ENCODE measurements around the gene ALKBH7.
"Not testable (repeated sequence)": the region's sequence is repeated elsewhere in the genome, so short reads cannot be mapped to it uniquely, and the experiment has no call there.

The ALKBH7 gene, protein sequence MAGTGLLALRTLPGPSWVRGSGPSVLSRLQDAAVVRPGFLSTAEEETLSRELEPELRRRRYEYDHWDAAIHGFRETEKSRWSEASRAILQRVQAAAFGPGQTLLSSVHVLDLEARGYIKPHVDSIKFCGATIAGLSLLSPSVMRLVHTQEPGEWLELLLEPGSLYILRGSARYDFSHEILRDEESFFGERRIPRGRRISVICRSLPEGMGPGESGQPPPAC

GRCh38 chr19:6372594-6373095 is at the start of gene ALKBH7:
ALKBH7 (plus strand) TSS chr19:6372794; CDS start chr19:6372821, 27 bp downstream.
- DNase-seq: peak; percentile 100

DNA sequence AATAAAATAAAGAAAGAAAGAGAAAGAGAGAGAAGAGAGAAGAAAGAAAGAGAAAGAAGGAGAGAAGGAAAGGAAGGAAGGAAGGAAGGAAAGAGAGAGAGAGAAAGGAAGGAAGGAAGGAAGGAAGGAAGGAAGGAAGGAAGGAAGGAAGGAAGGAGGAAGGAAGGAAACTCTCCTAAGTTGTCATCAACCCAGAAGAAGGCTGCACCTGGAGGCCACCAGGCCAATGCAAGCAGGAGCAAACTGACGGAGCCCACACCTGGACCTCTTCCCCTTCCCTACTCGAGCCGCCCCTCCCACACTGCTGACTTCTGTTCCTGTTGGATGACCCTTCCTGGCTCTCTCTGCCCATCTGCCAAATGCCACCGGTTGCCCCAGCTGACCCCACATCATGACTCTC is 47.8 kb upstream of the ALKBH7 start:
- no peak for DNase-seq

GRCh38 chr19:6325614-6326013 is 47.0 kb upstream of the ALKBH7 start:
- no peak for DNase-seq

GRCh38 chr19:6326815-6327214 is 45.8 kb upstream of the ALKBH7 start:
- no peak for DNase-seq

DNA sequence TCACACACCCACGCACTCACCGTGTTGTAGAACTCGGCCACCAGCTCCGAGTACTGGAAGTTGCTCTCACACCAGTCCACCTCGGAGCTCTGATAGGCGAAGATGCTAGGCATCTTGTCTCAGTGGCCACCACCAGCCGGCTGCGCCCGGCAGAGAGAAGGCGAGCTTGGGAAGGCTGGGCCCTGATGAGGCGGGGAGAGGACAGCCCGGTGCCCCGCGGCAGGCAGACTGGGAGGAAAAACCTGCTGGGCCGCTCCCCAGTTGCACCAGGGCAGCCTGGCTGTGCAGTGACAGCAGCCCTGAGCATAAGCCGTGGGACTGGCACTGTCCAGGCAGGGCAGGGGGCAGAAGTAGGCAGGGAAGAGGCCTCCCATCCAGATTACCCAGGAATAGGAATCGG is 39.2 kb upstream of the ALKBH7 start, which contains the start of gene ACER1:
TSS of gene ACER1 (minus strand) at position 174 of the 400 bp plus-strand sequence. CDS start at position 113, 61 bp downstream.
- no peak for DNase-seq

GRCh38 chr19:6334490-6335285 is 37.9 kb upstream of the ALKBH7 start:
- DNase-seq: no peak

- no peak for DNase-seq
Measured at GRCh38 chr19:6340493-6341201, 31.9 kb upstream of the ALKBH7 start.

GRCh38 chr19:6343462-6343861 is 29.1 kb upstream of the ALKBH7 start:
- DNase-seq: no peak

DNA sequence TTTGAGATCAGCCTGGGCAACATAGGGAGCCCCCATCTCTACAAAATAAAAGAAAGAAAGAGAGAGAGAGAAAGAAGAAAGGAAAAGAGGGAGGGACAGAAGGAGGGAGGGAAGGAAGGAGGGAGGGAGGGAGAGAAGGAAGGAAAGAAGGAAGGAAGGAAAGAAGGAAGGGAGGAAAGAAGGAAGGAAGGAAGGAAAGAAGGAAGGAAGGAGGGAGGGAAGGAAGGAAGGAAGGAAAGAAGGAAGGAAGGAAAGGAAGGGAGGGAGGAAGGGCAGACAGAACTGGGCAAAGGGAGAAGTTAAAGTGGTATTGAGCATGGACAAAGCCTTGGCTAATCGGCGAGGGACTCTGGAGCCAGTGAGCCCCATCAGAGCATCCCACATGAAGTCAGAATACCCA is 23.3 kb upstream of the ALKBH7 start:
- DNase-seq: not testable (repeated sequence)

- DNase-seq: no peak
Measured at GRCh38 chr19:6350688-6351087, 21.9 kb upstream of the ALKBH7 start.

- no peak for DNase-seq
Measured at GRCh38 chr19:6352381-6353165, 20.0 kb upstream of the ALKBH7 start.

DNA sequence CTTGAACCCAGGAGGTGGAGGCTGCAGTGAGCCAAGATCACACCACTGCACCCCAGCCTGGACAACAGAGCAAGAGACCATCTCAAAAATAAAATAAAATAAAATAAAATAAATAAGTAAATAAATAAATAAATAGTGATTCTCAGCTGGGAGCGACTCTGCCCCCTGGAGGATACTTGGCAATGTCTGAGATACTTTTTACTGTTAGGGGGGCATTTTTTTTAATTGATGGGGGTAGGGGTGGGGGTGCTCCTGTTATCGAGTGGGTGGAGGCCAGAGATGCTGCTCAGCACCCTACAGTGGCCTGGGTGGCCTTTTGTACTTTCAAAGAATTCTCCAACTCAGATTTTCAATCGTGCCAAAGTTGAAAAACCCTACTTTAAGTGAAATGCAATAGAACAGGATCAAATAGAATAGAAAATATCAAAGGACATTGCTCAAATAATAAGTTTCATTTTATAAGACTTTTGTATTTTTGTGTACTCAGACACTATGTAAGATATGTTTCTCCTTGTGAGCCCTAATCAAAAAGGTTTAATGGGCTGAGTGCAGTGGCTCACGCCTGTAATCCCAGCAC is 18.4 kb upstream of the ALKBH7 start:
- no peak for DNase-seq

DNA sequence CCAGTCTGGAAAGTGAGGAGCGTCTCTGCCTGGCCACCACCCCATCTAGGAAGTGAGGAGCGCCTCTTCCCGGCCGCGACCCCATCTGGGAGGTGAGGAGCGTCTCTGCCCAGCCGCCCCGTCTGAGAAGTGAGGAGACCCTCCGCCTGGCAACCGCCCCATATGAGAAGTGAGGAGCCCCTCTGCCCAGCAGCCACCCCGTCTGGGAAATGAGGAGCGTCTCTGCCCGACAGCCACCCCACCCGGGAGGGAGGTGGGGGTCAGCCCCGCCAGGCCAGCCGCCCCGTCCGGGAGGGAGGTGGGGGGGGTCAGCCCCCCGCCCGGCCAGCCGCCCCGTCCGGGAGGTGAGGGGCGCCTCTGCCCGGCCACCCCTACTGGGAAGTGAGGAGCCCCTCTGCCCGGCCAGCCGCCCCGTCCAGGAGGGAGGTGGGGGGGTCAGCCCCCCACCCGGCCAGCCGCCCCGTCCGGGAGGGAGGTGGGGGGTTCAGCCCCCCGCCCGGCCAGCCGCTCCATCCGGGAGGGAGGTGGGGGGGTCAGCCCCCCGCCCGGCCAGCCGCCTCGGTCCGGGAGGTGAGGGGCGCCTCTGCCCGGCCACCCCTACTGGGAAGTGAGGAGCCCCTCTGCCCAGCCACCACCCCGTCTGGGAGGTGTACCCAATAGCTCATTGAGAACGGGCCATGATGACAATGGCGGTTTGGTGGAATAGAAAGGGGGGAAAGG is 17.1 kb upstream of the ALKBH7 start:
- DNase-seq: not testable (repeated sequence)

DNA sequence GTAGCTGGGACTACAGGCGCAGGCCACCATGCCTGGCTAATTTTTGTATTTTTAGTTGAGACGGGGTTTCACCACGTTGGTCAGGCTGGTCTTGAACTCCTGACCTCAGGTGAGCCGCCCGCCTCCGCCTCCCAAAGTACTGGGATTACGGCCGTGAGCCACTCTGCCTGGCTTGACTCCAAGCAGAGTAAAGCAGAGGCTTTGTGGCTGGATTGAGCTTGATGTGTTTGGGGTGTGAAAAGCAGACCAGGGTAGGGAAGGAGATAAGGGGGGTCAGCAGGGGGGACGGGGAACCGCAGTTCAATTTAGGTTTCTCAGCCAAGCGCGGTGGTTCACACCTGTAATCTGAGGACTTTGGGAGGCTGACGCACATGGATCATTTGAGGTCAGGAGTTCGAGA is 15.4 kb upstream of the ALKBH7 start:
- no peak for DNase-seq

- DNase-seq: no peak
Measured at GRCh38 chr19:6358003-6358402, 14.6 kb upstream of the ALKBH7 start.

DNA sequence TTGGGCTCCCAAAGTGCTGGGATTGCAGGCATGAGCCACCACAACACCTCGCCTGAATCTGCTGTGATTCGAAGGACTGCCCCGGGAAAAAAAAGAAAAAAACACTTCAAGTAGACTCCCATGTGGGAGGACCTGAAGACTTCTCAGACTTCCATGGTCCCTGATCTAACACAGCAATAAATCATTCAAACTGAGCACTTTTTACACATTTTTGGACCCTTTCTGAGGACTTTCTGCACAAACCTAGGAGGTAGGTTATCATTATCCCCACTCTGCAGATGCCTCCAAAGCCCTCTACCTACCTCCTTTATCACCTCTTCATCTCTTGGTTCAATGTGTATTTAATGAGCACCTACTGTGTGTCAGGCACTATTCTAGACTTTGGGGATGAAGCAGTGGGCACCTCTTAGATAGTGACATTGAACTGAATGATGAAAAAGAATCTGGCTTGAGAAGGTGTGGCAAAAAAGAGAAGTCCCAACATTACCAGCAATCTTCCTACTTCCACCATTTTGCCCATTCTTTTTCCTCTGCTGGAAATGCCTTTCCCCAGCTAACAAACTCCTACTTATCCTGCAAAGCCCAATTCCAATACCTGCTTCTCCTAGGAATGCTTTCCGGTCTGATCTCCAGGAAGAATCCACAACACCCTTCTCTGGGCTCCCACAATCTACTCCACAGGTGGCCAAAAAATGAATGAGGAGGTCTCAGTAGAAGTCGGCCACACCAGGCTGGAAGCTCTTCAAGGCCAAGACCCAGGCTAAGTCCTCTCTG is 12.8 kb upstream of the ALKBH7 start:
- DNase-seq: no peak

DNA sequence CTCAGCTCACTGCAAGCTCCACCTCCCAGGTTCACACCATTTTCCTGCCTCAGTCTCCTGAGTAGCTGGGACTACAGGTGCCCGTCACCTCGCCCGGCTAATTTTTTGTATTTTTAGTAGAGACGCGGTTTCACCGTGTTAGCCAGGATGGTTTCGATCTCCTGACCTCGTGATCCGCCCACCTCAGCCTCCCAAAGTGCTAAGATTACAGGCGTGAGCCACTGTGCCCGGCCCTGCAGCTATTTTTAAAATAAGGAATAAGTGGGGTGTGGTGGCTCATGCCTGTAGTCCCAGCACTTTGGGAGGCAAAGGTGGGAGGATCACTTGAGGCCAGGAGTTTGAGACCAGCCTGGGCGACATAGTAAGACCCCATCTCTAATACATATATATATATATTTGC is 12.1 kb upstream of the ALKBH7 start:
- not testable (repeated sequence) for DNase-seq

DNA sequence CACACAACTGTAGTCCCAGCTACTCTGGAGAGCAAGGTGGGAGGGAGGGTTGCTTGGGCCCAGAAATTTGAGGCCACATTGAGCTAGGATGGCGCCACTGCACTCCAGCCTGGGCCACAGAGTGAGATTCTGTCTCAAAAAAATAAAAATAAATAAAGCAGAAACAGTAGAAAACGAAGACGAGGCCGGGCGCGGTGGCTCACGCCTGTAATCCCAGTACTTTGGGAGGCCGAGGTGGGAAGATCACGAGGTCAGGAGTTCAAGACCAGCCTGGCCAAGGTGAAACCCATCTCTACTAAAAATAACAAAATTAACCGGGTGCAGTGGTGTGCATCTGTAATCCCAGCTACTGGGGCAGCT is 11.8 kb upstream of the ALKBH7 start:
- DNase-seq: not testable (repeated sequence)

- DNase-seq: peak; percentile 9
Measured at GRCh38 chr19:6362027-6362350, 10.6 kb upstream of the ALKBH7 start.

DNA sequence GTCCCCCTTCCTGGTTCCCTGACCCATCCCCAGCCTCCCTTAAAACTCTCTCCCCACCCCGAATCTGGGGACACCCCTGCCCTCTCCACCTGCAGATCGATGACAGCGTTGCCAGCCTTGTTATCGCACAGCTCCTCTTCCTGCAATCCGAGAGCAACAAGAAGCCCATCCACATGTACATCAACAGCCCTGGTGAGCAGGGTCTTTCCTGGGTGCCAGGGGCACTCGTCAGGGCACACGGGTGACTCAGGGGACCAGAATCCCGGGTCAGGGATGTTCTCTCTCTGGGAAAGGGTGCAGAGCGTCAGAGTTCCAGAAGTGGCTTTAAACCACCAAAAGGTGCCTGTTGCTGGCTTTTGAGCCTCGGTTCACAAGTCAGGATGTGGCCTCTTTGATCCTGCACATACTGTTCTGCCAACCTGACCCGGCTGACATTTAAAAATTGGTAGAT is 10.2 kb upstream of the ALKBH7 start:
- no peak for DNase-seq

DNA sequence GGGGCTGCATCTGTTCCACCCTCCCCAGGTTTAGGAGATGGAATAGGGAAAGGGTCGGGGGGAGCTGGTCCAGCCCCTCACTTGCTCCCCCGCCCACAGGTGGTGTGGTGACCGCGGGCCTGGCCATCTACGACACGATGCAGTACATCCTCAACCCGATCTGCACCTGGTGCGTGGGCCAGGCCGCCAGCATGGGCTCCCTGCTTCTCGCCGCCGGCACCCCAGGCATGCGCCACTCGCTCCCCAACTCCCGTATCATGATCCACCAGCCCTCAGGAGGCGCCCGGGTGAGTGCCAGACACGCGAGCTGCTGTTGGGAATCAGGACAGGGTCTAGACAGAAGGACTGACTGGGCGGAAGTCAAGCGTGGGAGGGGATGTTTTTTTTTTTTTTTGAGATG is 8.2 kb upstream of the ALKBH7 start:
- DNase-seq: no peak

Data from fibroblast of skin of right quadriceps (primary cell).